Spleen (tissue), 7 donors: ENCODE data around the gene PPP2R2D.

Experiments
- CTCF ChIP-seq, 11 experiments: fragments of 200-600 bp in 7 of 11; fragments of 450-650 bp in 4 of 11; sonication (generic) in 4 of 11; IDR thresholded peaks in 8 of 11; conservative IDR thresholded peaks in 3 of 11; 1 replicate in 7 of 11; 2 replicates in 4 of 11; pipeline versions ENCODE4 v1.4.0 to v1.8.0; 2016 to 2021; ENCODE audit warnings: antibody characterized with exemption in 11 of 11, inconsistent platforms in 4 of 11, mild to moderate bottlenecking in 1 of 11
- POLR2A ChIP-seq, 3 donors: fragments of 450-650 bp; IDR thresholded peaks; one replicate each; pipeline ENCODE4 v1.5.1; 2017; ENCODE audit warnings: antibody characterized with exemption in 3 of 3, mild to moderate bottlenecking in 1 of 3
- donor health status: DM: no; HTN: no; CAD: no; lungs with moderate emphysema.
- donor health status: DM: no; HTN: no; CAD: no.
- donor health status: DM: no; HTN: no; CAD: no.

- TF ChIP-seq CTCF (IDR thresholded peaks at IDR 0.05 in 8 of 11, conservative IDR thresholded peaks at IDR 0.05 in 3 of 11): no peak
- TF ChIP-seq POLR2A (IDR thresholded peaks at IDR 0.05): no peak
Observed at GRCh38 chr10:131854579-131855335, 46.1 kb upstream of the PPP2R2D start.
